GM12891 (cell line): ENCODE data around the gene TFAP2C.

ENCODE experiments used
- POLR2A ChIP-seq: IDR thresholded peaks from 2 replicates; pipeline ENCODE4 v1.6.1; 2011; ENCODE audit warnings: low read depth, low read length, control low read depth
- POLR2AphosphoS5 ChIP-seq: IDR thresholded peaks from 2 replicates; pipeline ENCODE4 v1.6.1; 2011; ENCODE audit warnings: low read depth, low read length, control low read depth
- SPI1 ChIP-seq: IDR thresholded peaks from 2 replicates; pipeline ENCODE4 v1.6.1; 2011; ENCODE audit warnings: low read depth, low read length, control low read depth
- TAF1 ChIP-seq: IDR thresholded peaks from 2 replicates; pipeline ENCODE4 v1.6.1; 2011; ENCODE audit warnings: low read depth, low read length, control low read depth

DNA sequence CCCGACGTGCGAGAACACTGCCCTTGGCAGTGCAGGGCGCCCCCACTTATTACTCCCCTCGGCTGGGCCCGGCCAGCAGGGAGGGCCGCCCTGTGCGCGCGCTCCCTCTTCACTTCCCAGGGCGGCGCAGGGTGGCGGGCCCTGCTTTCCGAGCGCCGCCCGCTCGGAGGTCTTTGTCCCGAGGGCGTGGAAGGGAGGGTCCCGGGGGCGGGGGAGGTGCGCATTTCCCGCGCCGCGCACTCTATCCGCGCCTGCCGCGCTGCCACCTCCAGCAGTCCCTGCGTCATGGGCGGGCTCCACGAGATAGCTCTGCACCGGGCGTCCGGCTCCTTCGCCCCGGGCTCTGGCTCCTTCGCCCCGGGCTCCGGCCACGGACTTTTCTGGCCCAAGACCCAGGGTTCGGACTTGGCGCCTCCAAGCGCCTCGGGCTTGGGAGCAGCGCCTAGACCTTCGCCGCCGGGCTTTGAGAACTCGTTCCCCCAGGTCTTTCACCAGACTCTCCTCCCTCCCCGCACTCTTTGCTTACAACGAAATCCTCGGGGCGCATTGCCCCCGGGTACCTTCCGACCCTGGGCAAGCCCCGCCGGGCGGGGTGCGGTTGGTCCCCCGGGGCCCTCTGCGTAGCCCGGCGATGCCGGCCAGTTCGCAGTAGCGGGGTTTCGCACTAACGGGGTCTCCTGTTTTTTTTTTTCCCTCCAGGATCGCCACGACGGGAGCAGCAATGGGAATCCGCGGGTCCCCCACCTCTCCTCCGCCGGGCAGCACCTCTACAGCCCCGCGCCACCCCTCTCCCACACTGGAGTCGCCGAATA is 1.6 kb downstream of the TFAP2C start:
- TF ChIP-seq POLR2AphosphoS5 (no peak), POLR2A (no peak), TAF1 (no peak), SPI1 (no peak)
